Neural progenitor cell (in vitro differentiated cells): ENCODE measurements around the gene SLC39A2.
"Not testable (repeated sequence)": the region's sequence is repeated elsewhere in the genome, so short reads cannot be mapped to it uniquely, and the experiment has no call there.

Source experiments
- EZH2 ChIP-seq: fragments of 200-600 bp; sonication (generic); IDR thresholded peaks from 2 replicates; pipeline ENCODE4 v1.6.1; 2017; ENCODE audit warnings: antibody characterized with exemption, mild to moderate bottlenecking, moderate library complexity
- EZH2phosphoT487 ChIP-seq: fragments of 200-600 bp; sonication (generic); IDR thresholded peaks from 2 replicates; pipeline ENCODE4 v1.6.1; 2017; ENCODE audit warnings: antibody characterized with exemption
- TF ChIP-seq, protein P1 (sequence below): fragments of 200-600 bp; sonication (generic); IDR thresholded peaks from 2 replicates; pipeline ENCODE4 v1.5.1; 2017; ENCODE audit warnings: antibody characterized with exemption, mild to moderate bottlenecking

DNA sequence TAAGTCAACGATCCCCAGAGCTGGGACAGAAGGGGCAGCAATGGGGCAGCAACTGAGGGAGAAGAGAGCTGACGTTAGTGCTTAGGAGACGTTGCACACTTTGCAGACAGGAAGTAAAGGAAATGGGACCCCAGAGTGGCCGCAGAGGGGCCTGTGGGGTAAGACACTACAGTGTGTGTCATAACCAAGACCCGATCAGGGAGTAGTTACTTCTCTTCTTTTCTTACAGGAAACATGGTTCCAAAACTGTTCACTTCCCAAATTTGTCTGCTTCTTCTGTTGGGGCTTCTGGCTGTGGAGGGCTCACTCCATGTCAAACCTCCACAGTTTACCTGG, 43.6 kb upstream of the SLC39A2 start:
- TF ChIP-seq EZH2, EZH2phosphoT487: not testable (repeated sequence)
- TF ChIP-seq, protein P1, sequence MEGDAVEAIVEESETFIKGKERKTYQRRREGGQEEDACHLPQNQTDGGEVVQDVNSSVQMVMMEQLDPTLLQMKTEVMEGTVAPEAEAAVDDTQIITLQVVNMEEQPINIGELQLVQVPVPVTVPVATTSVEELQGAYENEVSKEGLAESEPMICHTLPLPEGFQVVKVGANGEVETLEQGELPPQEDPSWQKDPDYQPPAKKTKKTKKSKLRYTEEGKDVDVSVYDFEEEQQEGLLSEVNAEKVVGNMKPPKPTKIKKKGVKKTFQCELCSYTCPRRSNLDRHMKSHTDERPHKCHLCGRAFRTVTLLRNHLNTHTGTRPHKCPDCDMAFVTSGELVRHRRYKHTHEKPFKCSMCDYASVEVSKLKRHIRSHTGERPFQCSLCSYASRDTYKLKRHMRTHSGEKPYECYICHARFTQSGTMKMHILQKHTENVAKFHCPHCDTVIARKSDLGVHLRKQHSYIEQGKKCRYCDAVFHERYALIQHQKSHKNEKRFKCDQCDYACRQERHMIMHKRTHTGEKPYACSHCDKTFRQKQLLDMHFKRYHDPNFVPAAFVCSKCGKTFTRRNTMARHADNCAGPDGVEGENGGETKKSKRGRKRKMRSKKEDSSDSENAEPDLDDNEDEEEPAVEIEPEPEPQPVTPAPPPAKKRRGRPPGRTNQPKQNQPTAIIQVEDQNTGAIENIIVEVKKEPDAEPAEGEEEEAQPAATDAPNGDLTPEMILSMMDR: not testable (repeated sequence)
